NOMO-1 treated with dmso at 0.1 percent for 144 hours (cell line): Measurements from ENCODE around the gene HIPK2.

Experiments used
- DNase-seq: peaks from one replicate; lab custom pipeline; 2025; ENCODE audit not compliant: unreplicated experiment; lab: John Stamatoyannopoulos, UW

Gene HIPK2

GRCh38 chr7:139698844-139699243 lies 79.0 kb downstream of the HIPK2 start:
- no peak for DNase-seq

- DNase-seq: no peak
Measured at GRCh38 chr7:139698278-139698677, 79.5 kb downstream of the HIPK2 start.

GRCh38 chr7:139697056-139697455 lies 80.7 kb downstream of the HIPK2 start:
- DNase-seq: no peak

- DNase-seq: peak; percentile 1
Measured at GRCh38 chr7:139696552-139696951, 81.2 kb downstream of the HIPK2 start.

GRCh38 chr7:139695588-139695987 lies 82.2 kb downstream of the HIPK2 start:
- DNase-seq: no peak

GRCh38 chr7:139695051-139695450 lies 82.7 kb downstream of the HIPK2 start:
- no peak for DNase-seq

- DNase-seq: no peak
Measured at GRCh38 chr7:139694389-139694676, 83.5 kb downstream of the HIPK2 start.

GRCh38 chr7:139693651-139694388 lies 84.0 kb downstream of the HIPK2 start:
- DNase-seq: no peak

GRCh38 chr7:139692723-139693122 lies 85.1 kb downstream of the HIPK2 start:
- DNase-seq: no peak

- DNase-seq: no peak
Measured at GRCh38 chr7:139691253-139691781, 86.5 kb downstream of the HIPK2 start.

GRCh38 chr7:139687980-139688632 lies 89.7 kb downstream of the HIPK2 start:
- DNase-seq: no peak

- DNase-seq: no peak
Measured at GRCh38 chr7:139687211-139687954, 90.4 kb downstream of the HIPK2 start.

GRCh38 chr7:139683137-139683921 lies 94.5 kb downstream of the HIPK2 start:
- no peak for DNase-seq

GRCh38 chr7:139682136-139683013 lies 95.4 kb downstream of the HIPK2 start:
- DNase-seq: no peak

- DNase-seq: no peak
Measured at GRCh38 chr7:139681812-139682135, 96.0 kb downstream of the HIPK2 start.

GRCh38 chr7:139681463-139681755 lies 96.4 kb downstream of the HIPK2 start:
- DNase-seq: no peak

- peak; percentile 37 for DNase-seq
Measured at GRCh38 chr7:139680676-139681462, 96.9 kb downstream of the HIPK2 start.

GRCh38 chr7:139679731-139680594 lies 97.8 kb downstream of the HIPK2 start:
- DNase-seq: no peak

GRCh38 chr7:139676390-139676789 lies 101.4 kb downstream of the HIPK2 start:
- DNase-seq: no peak
